ENCODE data around the gene SPON1. TPM values are rescaled to one million over a fixed set of nuclear protein-coding genes. Genes with fewer than 3 reads are reported as not detected.
"Not testable (repeated sequence)": the region's sequence is repeated elsewhere in the genome, so short reads cannot be mapped to it uniquely, and the experiment has no call there.

SPON1 gene
- total RNA-seq, 2 experiments from 2014 or later, result 3.8 to 3.9 TPM

- POLR2A ChIA-PET, result no interaction called here
- Mint-ChIP-seq H3K27ac (no peak overlapping the region), H3K4me3 (no peak overlapping the region), H3K4me1 (no peaks in the 10 kb centered on the region), H3K36me3 (peaks cover 4% of the 10 kb centered on the region), H3K9me3 (peaks cover 7% of the 10 kb centered on the region), H3K27me3 (no peaks in the 10 kb centered on the region)
- DNase-seq (no peak), ATAC-seq (ENCODE audit: low read depth) (no peak)
Measured at GRCh38 chr11:14125529-14125928, 163.0 kb downstream of the SPON1 start.

- H3K27me3 Mint-ChIP-seq, result no peaks in the 10 kb centered on the region
- no peak for DNase-seq
- no peak overlapping the region for H3K4me3 Mint-ChIP-seq
- no peak overlapping the region for H3K27ac Mint-ChIP-seq
- H3K36me3 Mint-ChIP-seq, result peaks cover 2% of the 10 kb centered on the region
- ATAC-seq (ENCODE audit: low read depth), result no peak
- H3K4me1 Mint-ChIP-seq, result no peaks in the 10 kb centered on the region
- POLR2A ChIA-PET, result no interaction called here
- H3K9me3 Mint-ChIP-seq, result peaks cover 5% of the 10 kb centered on the region
Measured at GRCh38 chr11:14127679-14128078, 165.2 kb downstream of the SPON1 start.

GRCh38 chr11:14132312-14132711, 169.8 kb downstream of the SPON1 start:
- no peaks in the 10 kb centered on the region for H3K4me1 Mint-ChIP-seq
- H3K27me3 Mint-ChIP-seq, result no peaks in the 10 kb centered on the region
- H3K36me3 Mint-ChIP-seq, result peaks cover 2% of the 10 kb centered on the region
- no peak for DNase-seq
- H3K27ac Mint-ChIP-seq, result no peak overlapping the region
- peaks cover 5% of the 10 kb centered on the region for H3K9me3 Mint-ChIP-seq
- POLR2A ChIA-PET, result no interaction called here
- no peak overlapping the region for H3K4me3 Mint-ChIP-seq
- ATAC-seq (ENCODE audit: low read depth), result no peak

- POLR2A ChIA-PET, result no interaction called here
- ATAC-seq (ENCODE audit: low read depth), result no peak
- H3K4me1 Mint-ChIP-seq, result no peaks in the 10 kb centered on the region
- DNase-seq, result no peak
- H3K9me3 Mint-ChIP-seq, result peaks cover 2% of the 10 kb centered on the region
- peaks cover 2% of the 10 kb centered on the region for H3K36me3 Mint-ChIP-seq
- no peak overlapping the region for H3K27ac Mint-ChIP-seq
- H3K4me3 Mint-ChIP-seq, result no peak overlapping the region
- H3K27me3 Mint-ChIP-seq, result no peaks in the 10 kb centered on the region
Measured at GRCh38 chr11:14133381-14133780, 170.9 kb downstream of the SPON1 start.

- Mint-ChIP-seq H3K4me1 (no peaks in the 10 kb centered on the region), H3K36me3 (no peaks in the 10 kb centered on the region), H3K27me3 (no peaks in the 10 kb centered on the region), H3K27ac (no peak overlapping the region), H3K9me3 (no peaks in the 10 kb centered on the region), H3K4me3 (no peak overlapping the region)
- POLR2A ChIA-PET, result no interaction called here
- ATAC-seq (ENCODE audit: low read depth) (no peak), DNase-seq (no peak)
Measured at GRCh38 chr11:14136561-14136960, 174.0 kb downstream of the SPON1 start.

GRCh38 chr11:14137284-14137683, 174.8 kb downstream of the SPON1 start:
- H3K4me3 Mint-ChIP-seq, result no peak overlapping the region
- ATAC-seq (ENCODE audit: low read depth) (no peak), DNase-seq (no peak)
- no peaks in the 10 kb centered on the region for H3K36me3 Mint-ChIP-seq
- no peaks in the 10 kb centered on the region for H3K9me3 Mint-ChIP-seq
- no peaks in the 10 kb centered on the region for H3K27me3 Mint-ChIP-seq
- H3K4me1 Mint-ChIP-seq, result no peaks in the 10 kb centered on the region
- POLR2A ChIA-PET, result no interaction called here
- no peak overlapping the region for H3K27ac Mint-ChIP-seq

GRCh38 chr11:14140991-14141390, 178.5 kb downstream of the SPON1 start:
- ATAC-seq (ENCODE audit: low read depth), result no peak
- POLR2A ChIA-PET, result no interaction called here

GRCh38 chr11:14141676-14142075, 179.2 kb downstream of the SPON1 start:
- Mint-ChIP-seq H3K36me3 (no peaks in the 10 kb centered on the region), H3K4me3 (no peak overlapping the region), H3K4me1 (no peaks in the 10 kb centered on the region), H3K27ac (no peak overlapping the region), H3K27me3 (no peaks in the 10 kb centered on the region), H3K9me3 (no peaks in the 10 kb centered on the region)
- POLR2A ChIA-PET, result no interaction called here
- ATAC-seq (ENCODE audit: low read depth), result no peak
- DNase-seq, result no peak

More at GRCh38 chr11:14140991-14141390, 178.5 kb downstream of the SPON1 start:
- Mint-ChIP-seq H3K27ac (no peak overlapping the region), H3K9me3 (no peaks in the 10 kb centered on the region), H3K4me3 (no peak overlapping the region), H3K36me3 (no peaks in the 10 kb centered on the region), H3K4me1 (no peaks in the 10 kb centered on the region), H3K27me3 (no peaks in the 10 kb centered on the region)
- DNase-seq, result no peak

- no peak for ATAC-seq (ENCODE audit: low read depth)
- no peaks in the 10 kb centered on the region for H3K4me1 Mint-ChIP-seq
- POLR2A ChIA-PET, result no interaction called here
- H3K27ac Mint-ChIP-seq, result no peak overlapping the region
- no peaks in the 10 kb centered on the region for H3K9me3 Mint-ChIP-seq
- no peak for DNase-seq
- no peak overlapping the region for H3K4me3 Mint-ChIP-seq
- H3K27me3 Mint-ChIP-seq, result no peaks in the 10 kb centered on the region
- no peaks in the 10 kb centered on the region for H3K36me3 Mint-ChIP-seq
Measured at GRCh38 chr11:14144934-14145333, 182.4 kb downstream of the SPON1 start.

GRCh38 chr11:14148653-14149273, 186.2 kb downstream of the SPON1 start:
- ATAC-seq (ENCODE audit: low read depth), result peak; percentile 74
- Mint-ChIP-seq H3K36me3 (no peaks in the 10 kb centered on the region), H3K27ac (no peak overlapping the region), H3K4me3 (no peak overlapping the region), H3K9me3 (peaks cover 4% of the 10 kb centered on the region), H3K4me1 (no peaks in the 10 kb centered on the region), H3K27me3 (peaks cover 4% of the 10 kb centered on the region)
- POLR2A ChIA-PET, result no interaction called here
- no peak for DNase-seq

- no peak for DNase-seq
- Mint-ChIP-seq H3K9me3 (peaks cover 6% of the 10 kb centered on the region), H3K4me3 (no peak overlapping the region), H3K4me1 (no peaks in the 10 kb centered on the region), H3K27me3 (peaks cover 4% of the 10 kb centered on the region), H3K27ac (no peak overlapping the region), H3K36me3 (no peaks in the 10 kb centered on the region)
- POLR2A ChIA-PET, result no interaction called here
- ATAC-seq (ENCODE audit: low read depth), result no peak
Measured at GRCh38 chr11:14149683-14150082, 187.2 kb downstream of the SPON1 start.

- Mint-ChIP-seq H3K27me3 (peaks cover 4% of the 10 kb centered on the region), H3K36me3 (peaks cover 1% of the 10 kb centered on the region), H3K9me3 (peaks cover 9% of the 10 kb centered on the region), H3K27ac (no peak overlapping the region), H3K4me1 (no peaks in the 10 kb centered on the region), H3K4me3 (no peak overlapping the region)
- POLR2A ChIA-PET, result no interaction called here
- DNase-seq, result no peak
- no peak for ATAC-seq (ENCODE audit: low read depth)
Measured at GRCh38 chr11:14150878-14151277, 188.4 kb downstream of the SPON1 start.

GRCh38 chr11:14154103-14154502, 191.6 kb downstream of the SPON1 start:
- H3K4me3 Mint-ChIP-seq; DNase-seq; H3K27me3 Mint-ChIP-seq; POLR2A ChIA-PET; H3K36me3 Mint-ChIP-seq; H3K4me1 Mint-ChIP-seq; ATAC-seq (ENCODE audit: low read depth); H3K27ac Mint-ChIP-seq: not testable (repeated sequence)
- peaks cover 21% of the 10 kb centered on the region for H3K9me3 Mint-ChIP-seq

- Mint-ChIP-seq H3K27me3 (no peaks in the 10 kb centered on the region), H3K4me3 (no peak overlapping the region), H3K27ac (no peak overlapping the region), H3K9me3 (peaks cover 24% of the 10 kb centered on the region), H3K36me3 (peaks cover 5% of the 10 kb centered on the region), H3K4me1 (no peaks in the 10 kb centered on the region)
- ATAC-seq (ENCODE audit: low read depth) (no peak), DNase-seq (no peak)
- POLR2A ChIA-PET, result no interaction called here
Measured at GRCh38 chr11:14158393-14158792, 195.9 kb downstream of the SPON1 start.

- H3K27ac Mint-ChIP-seq, result no peak overlapping the region
- H3K9me3 Mint-ChIP-seq, result peaks cover 18% of the 10 kb centered on the region
- POLR2A ChIA-PET, result no interaction called here
- ATAC-seq (ENCODE audit: low read depth), result no peak
- H3K4me1 Mint-ChIP-seq, result peaks cover 5% of the 10 kb centered on the region
- no peak overlapping the region for H3K4me3 Mint-ChIP-seq
- H3K36me3 Mint-ChIP-seq, result peaks cover 1% of the 10 kb centered on the region
- DNase-seq, result no peak
- H3K27me3 Mint-ChIP-seq, result no peaks in the 10 kb centered on the region
Measured at GRCh38 chr11:14163576-14163975, 201.1 kb downstream of the SPON1 start.
